GM12878 (cell line): ENCODE measurements around the gene BAHD1. TPM values are rescaled to one million over a fixed set of nuclear protein-coding genes. Genes with fewer than 3 reads are reported as not detected.

Experiments used
- ATAC-seq: fragments of 200-7000 bp; cut with Tn5 transposase; 3 replicates; pipeline ENCODE4 v1.9.1; 2020; ENCODE audit warnings: mild to moderate bottlenecking, moderate library complexity
- BruUV-seq: library from RNA; stranded (reverse); fragments of 400-500 nt; replicated peaks from 2 replicates; lab custom pipeline; 2021; lab: Mats Ljungman, UMichigan
- CTCF ChIA-PET: fragments of 300-600 bp; sonication (Branson Sonifier 250); formaldehyde crosslinking; extraction: SDS; loops from one replicate; lab custom pipeline; 2021; ENCODE audit warnings: inconsistent platforms; lab: Yijun Ruan, JAX
- POLR2A ChIA-PET: fragments of 350-600 bp; formaldehyde crosslinking; extraction: SDS; loops from one replicate; lab custom pipeline; 2021; ENCODE audit warnings: inconsistent platforms; lab: Charles Lee
- RAD21 ChIA-PET: fragments of 300-600 bp; sonication (Branson Sonifier 250); formaldehyde crosslinking; loops from one replicate; lab custom pipeline; 2023; ENCODE audit warnings: antibody characterized with exemption; ENCODE audit not compliant: unreplicated experiment; lab: Charles Lee
- SMC1A ChIA-PET: fragments of 300-600 bp; sonication (Branson Sonifier 250); formaldehyde crosslinking; loops from one replicate; lab custom pipeline; 2023; ENCODE audit not compliant: unreplicated experiment, uncharacterized antibody; lab: Charles Lee
- DNase-seq: peaks from one replicate; pipeline ENCODE4 v3.0.0-alpha.2; 2011; ENCODE audit warnings: low read depth, low spot score
- FAIRE-seq: peaks from 3 replicates; lab custom pipeline; 2011; peaks lifted over from hg19 to GRCh38; lab: Jason Lieb, UNC
- H2AFZ ChIP-seq: 2 replicates; pipeline ENCODE4 v1.6.0; 2011; ENCODE audit warnings: low read depth, low read length, control low read depth; ENCODE audit not compliant: control insufficient read depth
- H3K27ac ChIP-seq: 2 replicates; pipeline ENCODE4 v1.5.1; 2011; ENCODE audit warnings: control low read depth; ENCODE audit not compliant: control insufficient read depth, insufficient read depth
- H3K27me3 ChIP-seq, 2 experiments: replicated peaks in 1 of 2; 2 replicates each; pipeline versions ENCODE4 v1.6.0 to v1.6.1; 2011; ENCODE audit warnings: low read length in 1 of 2; ENCODE audit not compliant: control insufficient read depth in 2 of 2, insufficient read depth in 2 of 2
- H3K36me3 ChIP-seq, 2 experiments: 2 replicates each; pipeline ENCODE4 v1.5.1; 2011; ENCODE audit warnings: low read length in 1 of 2; ENCODE audit not compliant: control insufficient read depth in 2 of 2, insufficient read depth in 2 of 2
- H3K4me1 ChIP-seq: 2 replicates; pipeline ENCODE4 v1.6.1; 2011; ENCODE audit warnings: mild to moderate bottlenecking, low read length, moderate library complexity, mixed read lengths; ENCODE audit not compliant: control insufficient read depth, insufficient read depth
- H3K4me2 ChIP-seq: 2 replicates; pipeline ENCODE4 v1.6.0; 2011; ENCODE audit warnings: control low read depth; ENCODE audit not compliant: control insufficient read depth, insufficient read depth
- H3K4me3 ChIP-seq: fragments of 200-600 bp; sonication (generic); 2 replicates; pipeline ENCODE4 v1.5.1; 2016
- H3K79me2 ChIP-seq: 2 replicates; pipeline ENCODE4 v1.6.0; 2011; ENCODE audit warnings: low read length; ENCODE audit not compliant: control insufficient read depth, insufficient read depth
- H3K9ac ChIP-seq: 2 replicates; pipeline ENCODE4 v1.8.0; 2011; ENCODE audit warnings: low read length, control low read depth, mixed read lengths; ENCODE audit not compliant: control insufficient read depth, insufficient read depth
- H3K9me3 ChIP-seq: replicated peaks from 3 replicates; pipeline ENCODE4 v1.5.1; 2011; ENCODE audit warnings: mild to moderate bottlenecking, low read length; ENCODE audit not compliant: control insufficient read depth, insufficient read depth
- H4K20me1 ChIP-seq: 2 replicates; pipeline ENCODE4 v1.6.0; 2011; ENCODE audit not compliant: control insufficient read depth, insufficient read depth
- BHLHE40 ChIP-seq, 2 experiments: fragments of 450-650 bp in 1 of 2; IDR thresholded peaks; 2 replicates each; pipeline ENCODE4 v1.6.1; 2011 to 2017; ENCODE audit warnings: low read depth in 2 of 2, borderline replicate concordance in 1 of 2, improper control_type of control experiment in 1 of 2, low read length in 1 of 2, mild to moderate bottlenecking in 1 of 2
- BMI1 ChIP-seq: fragments of 450-650 bp; IDR thresholded peaks from 2 replicates; pipeline ENCODE4 v1.6.1; 2016; ENCODE audit warnings: mild to moderate bottlenecking, moderate library complexity, borderline replicate concordance
- CREB1 ChIP-seq: IDR thresholded peaks from 2 replicates; pipeline ENCODE4 v1.6.1; 2012; ENCODE audit warnings: low read depth, mild to moderate bottlenecking, inconsistent platforms
- CREM ChIP-seq: IDR thresholded peaks from 2 replicates; pipeline ENCODE4 v1.6.1; 2014; ENCODE audit warnings: antibody characterized with exemption, low read depth
- HDGF ChIP-seq: fragments of 450-650 bp; IDR thresholded peaks from 2 replicates; pipeline ENCODE4 v1.6.1; 2016; ENCODE audit warnings: antibody characterized with exemption
- MTA2 ChIP-seq: fragments of 450-650 bp; IDR thresholded peaks from 2 replicates; pipeline ENCODE4 v1.6.1; 2016; ENCODE audit warnings: low read depth, mild to moderate bottlenecking, moderate library complexity
- MXI1 ChIP-seq: fragments of 150-350 bp; IDR thresholded peaks from 2 replicates; pipeline ENCODE4 v1.6.1; 2011; ENCODE audit warnings: low read depth, mild to moderate bottlenecking, inconsistent platforms, low read length, improper control_type of control experiment
- MYC ChIP-seq: IDR thresholded peaks from 2 replicates; pipeline ENCODE4 v1.6.1; 2011; ENCODE audit warnings: mild to moderate bottlenecking, low read length, moderate library complexity, inconsistent platforms; ENCODE audit not compliant: insufficient read depth, insufficient replicate concordance, insufficient read length, severe bottlenecking
- PAX5 ChIP-seq: IDR thresholded peaks from 2 replicates; pipeline ENCODE4 v1.6.1; 2011; ENCODE audit warnings: low read depth, low read length, borderline replicate concordance
- SPI1 ChIP-seq: IDR thresholded peaks from 2 replicates; pipeline ENCODE4 v1.6.1; 2011; ENCODE audit warnings: low read depth, mild to moderate bottlenecking, low read length, moderate library complexity, borderline replicate concordance; ENCODE audit not compliant: insufficient read depth
- TBL1XR1 ChIP-seq: IDR thresholded peaks from 2 replicates; pipeline ENCODE4 v1.6.1; 2012; ENCODE audit warnings: low read depth, low read length, improper control_type of control experiment
- YY1 ChIP-seq: IDR thresholded peaks from 2 replicates; pipeline ENCODE4 v1.6.1; 2011; ENCODE audit warnings: low read depth, mild to moderate bottlenecking, low read length
- ZSCAN29 ChIP-seq: fragments of 450-650 bp; IDR thresholded peaks from 2 replicates; pipeline ENCODE4 v1.6.1; 2017; ENCODE audit warnings: mild to moderate bottlenecking, moderate library complexity
- WGBS: methylation state at CpG from one replicate; pipeline ENCODE4 v1.1.6; 2016; ENCODE audit warnings: low lambda C conversion rate; ENCODE audit not compliant: insufficient replicate concordance, insufficient coverage; ENCODE audit errors: missing lambda C conversion rate; 5-methylcytosine and 5-hydroxymethylcytosine counted together
- in situ Hi-C: fragments of 300-500 bp; cut with MboI; formaldehyde crosslinking; loops from 9 replicates; pipeline ENCODE4 v1.14.3; 2018; ENCODE audit warnings: mixed read lengths
- intact Hi-C: fragments of 100-400 bp; cut with micrococcal nuclease; formaldehyde crosslinking; loops from one replicate; pipeline ENCODE4 v1.14.2; 2022; ENCODE audit not compliant: unreplicated experiment
- polyA plus RNA-seq, 11 experiments: library from polyadenylated mRNA; depleted of rRNA in 4 of 11; unstranded in 6 of 11; stranded (reverse) in 5 of 11; fragments of >200 nt; fragmentation: Nextera tagmentation in 4 of 11; fragmentation: Illumina TruSeq in 1 of 11; extraction: Ambion mirVana in 4 of 11; extraction: Trizol in 1 of 11; gene quantifications; 1 replicate in 1 of 11; 2 replicates in 10 of 11; pipeline versions ENCODE4 v1.2.1 to v1.2.3, GENCODE V29; 2011 to 2016; ENCODE audit warnings: inconsistent platforms in 2 of 11, missing spikeins in 2 of 11, low read depth in 1 of 11
- total RNA-seq, 4 experiments: library from RNA; depleted of rRNA in 3 of 4; stranded (reverse); fragments of >200 nt in 3 of 4; fragmentation: Illumina TruSeq in 1 of 4; extraction: Trizol in 1 of 4; gene quantifications; 2 replicates each; pipeline versions ENCODE4 v1.2.1 to v1.2.3, GENCODE V29; 2013 to 2021
- TF ChIP-seq, protein P1 (sequence below): fragments of 450-650 bp; IDR thresholded peaks from 2 replicates; pipeline ENCODE4 v1.6.1; 2017; ENCODE audit warnings: mild to moderate bottlenecking, moderate library complexity
- TF ChIP-seq, protein P2 (sequence below): fragments of 450-650 bp; IDR thresholded peaks from 2 replicates; pipeline ENCODE4 v1.6.1; 2016; ENCODE audit warnings: mild to moderate bottlenecking
- TF ChIP-seq, protein P3 (sequence below): fragments of 450-650 bp; IDR thresholded peaks from 2 replicates; pipeline ENCODE4 v1.6.1; 2016; ENCODE audit warnings: mild to moderate bottlenecking

The BAHD1 gene
- total and polyA plus RNA-seq, 10 of the 15 experiments (the other 5 are each of a cell fraction or from before 2014, with no cell fraction given) = 0.21 to 21.8 (median 5.8) TPM

DNA sequence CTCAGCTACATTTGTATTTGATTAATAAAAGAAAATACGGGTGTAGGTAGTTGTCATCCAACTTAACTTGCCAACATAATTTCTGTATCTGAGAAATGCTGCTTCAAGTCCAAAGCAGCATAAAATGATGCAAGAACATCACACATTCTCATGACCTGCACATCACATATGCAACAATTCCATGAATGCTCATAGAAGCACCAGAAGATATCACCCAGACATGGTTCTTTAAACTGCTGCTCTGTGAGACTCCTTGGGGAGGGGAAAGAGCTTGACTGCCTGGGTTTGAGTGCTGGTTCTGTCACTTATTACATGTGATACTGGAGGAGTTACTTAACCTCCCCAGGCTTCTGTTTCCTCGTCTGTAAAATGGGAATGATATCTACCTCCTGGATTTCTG, 69.4 kb downstream of the BAHD1 start (continued):
- TF ChIP-seq, protein P1, sequence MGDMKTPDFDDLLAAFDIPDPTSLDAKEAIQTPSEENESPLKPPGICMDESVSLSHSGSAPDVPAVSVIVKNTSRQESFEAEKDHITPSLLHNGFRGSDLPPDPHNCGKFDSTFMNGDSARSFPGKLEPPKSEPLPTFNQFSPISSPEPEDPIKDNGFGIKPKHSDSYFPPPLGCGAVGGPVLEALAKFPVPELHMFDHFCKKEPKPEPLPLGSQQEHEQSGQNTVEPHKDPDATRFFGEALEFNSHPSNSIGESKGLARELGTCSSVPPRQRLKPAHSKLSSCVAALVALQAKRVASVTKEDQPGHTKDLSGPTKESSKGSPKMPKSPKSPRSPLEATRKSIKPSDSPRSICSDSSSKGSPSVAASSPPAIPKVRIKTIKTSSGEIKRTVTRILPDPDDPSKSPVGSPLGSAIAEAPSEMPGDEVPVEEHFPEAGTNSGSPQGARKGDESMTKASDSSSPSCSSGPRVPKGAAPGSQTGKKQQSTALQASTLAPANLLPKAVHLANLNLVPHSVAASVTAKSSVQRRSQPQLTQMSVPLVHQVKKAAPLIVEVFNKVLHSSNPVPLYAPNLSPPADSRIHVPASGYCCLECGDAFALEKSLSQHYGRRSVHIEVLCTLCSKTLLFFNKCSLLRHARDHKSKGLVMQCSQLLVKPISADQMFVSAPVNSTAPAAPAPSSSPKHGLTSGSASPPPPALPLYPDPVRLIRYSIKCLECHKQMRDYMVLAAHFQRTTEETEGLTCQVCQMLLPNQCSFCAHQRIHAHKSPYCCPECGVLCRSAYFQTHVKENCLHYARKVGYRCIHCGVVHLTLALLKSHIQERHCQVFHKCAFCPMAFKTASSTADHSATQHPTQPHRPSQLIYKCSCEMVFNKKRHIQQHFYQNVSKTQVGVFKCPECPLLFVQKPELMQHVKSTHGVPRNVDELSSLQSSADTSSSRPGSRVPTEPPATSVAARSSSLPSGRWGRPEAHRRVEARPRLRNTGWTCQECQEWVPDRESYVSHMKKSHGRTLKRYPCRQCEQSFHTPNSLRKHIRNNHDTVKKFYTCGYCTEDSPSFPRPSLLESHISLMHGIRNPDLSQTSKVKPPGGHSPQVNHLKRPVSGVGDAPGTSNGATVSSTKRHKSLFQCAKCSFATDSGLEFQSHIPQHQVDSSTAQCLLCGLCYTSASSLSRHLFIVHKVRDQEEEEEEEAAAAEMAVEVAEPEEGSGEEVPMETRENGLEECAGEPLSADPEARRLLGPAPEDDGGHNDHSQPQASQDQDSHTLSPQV = no peak

DNA sequence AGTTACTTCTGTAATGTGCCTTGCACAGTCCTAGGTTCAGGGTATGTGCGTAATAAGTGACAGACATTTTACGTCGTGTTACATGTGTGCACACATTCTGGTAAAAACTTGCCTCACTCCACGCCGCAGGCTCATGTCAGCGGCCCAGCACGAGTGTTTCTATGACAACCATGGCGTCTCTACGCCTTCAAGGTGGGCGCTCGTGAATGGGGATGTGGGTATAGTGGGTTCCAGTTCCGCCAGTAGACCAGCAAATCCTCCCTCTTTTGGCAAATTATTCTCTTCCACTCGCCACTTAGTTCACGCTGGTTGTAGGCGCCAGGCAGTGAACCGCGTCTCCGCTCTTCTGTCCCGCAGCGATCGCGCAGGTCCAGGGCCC, 70.3 kb downstream of the BAHD1 start:
- 3% methylated on average over 22 of the region's 22 CpGs for WGBS
- CTCF ChIA-PET = no interaction called here
- SMC1A ChIA-PET = no interaction called here
- H3K4me3 ChIP-seq = peak overlapping the region; percentile 53
- H3K9me3 ChIP-seq = no peaks in the 10 kb centered on the region
- H3K36me3 ChIP-seq = no peaks in the 10 kb centered on the region
- H3K9ac ChIP-seq = peak overlapping the region; percentile 24; the same call in 1 of the 2 replicates
- 0 out of 2 replicates have a peak, but pooled peaks have one; percentile 20 for TF ChIP-seq HDGF
- TF ChIP-seq PAX5 = 0 out of 2 replicates have a peak, but pooled peaks have one; percentile 13
- TF ChIP-seq ZSCAN29 = no peak
- TF ChIP-seq BMI1 = peak; percentile 90
- peak; percentile 59 for TF ChIP-seq YY1
- peak; percentile 50; the same call in 1 of the 2 replicates for TF ChIP-seq MTA2
- no peak for TF ChIP-seq MYC
- TF ChIP-seq, protein P2, sequence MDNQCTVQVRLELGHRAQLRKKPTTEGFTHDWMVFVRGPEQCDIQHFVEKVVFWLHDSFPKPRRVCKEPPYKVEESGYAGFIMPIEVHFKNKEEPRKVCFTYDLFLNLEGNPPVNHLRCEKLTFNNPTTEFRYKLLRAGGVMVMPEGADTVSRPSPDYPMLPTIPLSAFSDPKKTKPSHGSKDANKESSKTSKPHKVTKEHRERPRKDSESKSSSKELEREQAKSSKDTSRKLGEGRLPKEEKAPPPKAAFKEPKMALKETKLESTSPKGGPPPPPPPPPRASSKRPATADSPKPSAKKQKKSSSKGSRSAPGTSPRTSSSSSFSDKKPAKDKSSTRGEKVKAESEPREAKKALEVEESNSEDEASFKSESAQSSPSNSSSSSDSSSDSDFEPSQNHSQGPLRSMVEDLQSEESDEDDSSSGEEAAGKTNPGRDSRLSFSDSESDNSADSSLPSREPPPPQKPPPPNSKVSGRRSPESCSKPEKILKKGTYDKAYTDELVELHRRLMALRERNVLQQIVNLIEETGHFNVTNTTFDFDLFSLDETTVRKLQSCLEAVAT = 0 out of 2 replicates have a peak, but pooled peaks have one; percentile 17
- TF ChIP-seq TBL1XR1 = no peak
- TF ChIP-seq CREM = peak; percentile 31; the same call in 1 of the 2 replicates
- TF ChIP-seq, protein P3, sequence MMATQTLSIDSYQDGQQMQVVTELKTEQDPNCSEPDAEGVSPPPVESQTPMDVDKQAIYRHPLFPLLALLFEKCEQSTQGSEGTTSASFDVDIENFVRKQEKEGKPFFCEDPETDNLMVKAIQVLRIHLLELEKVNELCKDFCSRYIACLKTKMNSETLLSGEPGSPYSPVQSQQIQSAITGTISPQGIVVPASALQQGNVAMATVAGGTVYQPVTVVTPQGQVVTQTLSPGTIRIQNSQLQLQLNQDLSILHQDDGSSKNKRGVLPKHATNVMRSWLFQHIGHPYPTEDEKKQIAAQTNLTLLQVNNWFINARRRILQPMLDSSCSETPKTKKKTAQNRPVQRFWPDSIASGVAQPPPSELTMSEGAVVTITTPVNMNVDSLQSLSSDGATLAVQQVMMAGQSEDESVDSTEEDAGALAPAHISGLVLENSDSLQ = 0 out of 2 replicates have a peak, but pooled peaks have one; percentile 9
- peak; percentile 74; the same call in 1 of the 2 replicates for TF ChIP-seq MXI1
- peak; percentile 28 to 50; a peak in 2 of 4 replicates for TF ChIP-seq BHLHE40 (IDR thresholded peaks at IDR 0.05; ENCODE audit: borderline replicate concordance in 1 of 2, low read depth in 2 of 2, low read length in 1 of 2)
- peak; percentile 42; the same call in 1 of the 2 replicates for TF ChIP-seq SPI1
- peak; percentile 80 for TF ChIP-seq CREB1
- POLR2A ChIA-PET = no interaction called here
- DNase-seq (no peak), FAIRE-seq (no peak), ATAC-seq (peak; percentile 85)
- BruUV-seq = no TSS peak
- in situ Hi-C loops = no loop called here
- no peak overlapping the region for H3K27ac ChIP-seq
- RAD21 ChIA-PET = no interaction called here
- peaks cover 9% of the 10 kb centered on the region for H3K4me1 ChIP-seq
- intact Hi-C loops = loop anchor here (10.0 kb wide), 1 partner anchor 164 kb away; no protein-coding TSS in a partner anchor
- H2AFZ ChIP-seq = peak overlapping the region; percentile 88
- H3K79me2 ChIP-seq = no peaks in the 10 kb centered on the region
- H4K20me1 ChIP-seq = no peaks in the 10 kb centered on the region
- H3K4me2 ChIP-seq = peak overlapping the region; percentile 87
- H3K27me3 ChIP-seq = no peaks in the 10 kb centered on the region
